ENCODE measurements around the gene LUM. TPM values are rescaled to one million over a fixed set of nuclear protein-coding genes. Genes with fewer than 3 reads are reported as not detected.

The LUM gene
- polyA plus RNA-seq, 3 donors, result not detected

- Histone ChIP-seq H4K20me1 (ENCODE audit: insufficient read depth, low read length) (no peaks in the 10 kb centered on the region), H3K4me2 (replicated peaks; ENCODE audit: extremely low read depth, low read length, poor library complexity, severe bottlenecking) (no peak overlapping the region), H3K36me3 (replicated peaks in 1 of 2; ENCODE audit: control insufficient read depth in 1 of 2, insufficient read depth in 2 of 2, low read length in 2 of 2) (no peaks in the 10 kb centered on the region), H3K27me3 (ENCODE audit: control insufficient read depth in 2 of 2, insufficient read depth in 2 of 2, low read length in 2 of 2) (no peaks in the 10 kb centered on the region), H3K9ac (ENCODE audit: insufficient read depth, low read length, poor library complexity, severe bottlenecking) (no peak overlapping the region), H3K9me3 (replicated peaks in 1 of 2; ENCODE audit: control insufficient read depth in 1 of 2, insufficient read depth in 1 of 2, low read length in 2 of 2) (peaks cover 0 to 3% of the 10 kb centered on the region in 2 donors), H2AFZ (ENCODE audit: insufficient read depth, low read depth, low read length, poor library complexity, severe bottlenecking) (no peak overlapping the region), H3K4me3 (replicated peaks in 1 of 3; ENCODE audit: low read depth in 2 of 3, low read length in 3 of 3) (no peak overlapping the region), H3K27ac (ENCODE audit: low read depth in 1 of 2, low read length in 2 of 2) (no peak overlapping the region), H3K4me1 (ENCODE audit: control insufficient read depth in 1 of 2, insufficient read depth in 2 of 2, low read length in 2 of 2) (no peaks in the 10 kb centered on the region), H3K79me2 (ENCODE audit: insufficient read depth, low read length) (no peaks in the 10 kb centered on the region)
- no peak overlapping the region for H3K4me3 Mint-ChIP-seq
- intact Hi-C loops (cut with micrococcal nuclease), result no loop called here
- no peaks in the 10 kb centered on the region for H3K4me1 Mint-ChIP-seq
- H3K27me3 Mint-ChIP-seq (ENCODE audit: low read depth in 3 of 3), result peaks cover 0 to 4% (median 2%) of the 10 kb centered on the region in 3 donors
- no peak for DNase-seq
- H3K27ac Mint-ChIP-seq, result no peak overlapping the region
- H3K36me3 Mint-ChIP-seq, result no peaks in the 10 kb centered on the region
- H3K9me3 Mint-ChIP-seq, result peaks cover 0 to 4% (median 2%) of the 10 kb centered on the region in 7 donors
- TF ChIP-seq CTCF (IDR thresholded peaks at IDR 0.05), result no peak
These were observed 9.5 kb upstream of the LUM start for GRCh38 chr12:91120781-91121180.

GRCh38 chr12:91119089-91119488 is 7.8 kb upstream of the LUM start:
- peaks cover 0 to 4% (median 2%) of the 10 kb centered on the region in 3 donors for H3K27me3 Mint-ChIP-seq (ENCODE audit: low read depth in 3 of 3)
- H3K27ac ChIP-seq (ENCODE audit: low read depth in 1 of 2, low read length in 2 of 2), result no peak overlapping the region
- intact Hi-C loops (cut with micrococcal nuclease), result no loop called here
- H3K4me3 ChIP-seq (replicated peaks in 1 of 3; ENCODE audit: low read depth in 2 of 3, low read length in 3 of 3), result no peak overlapping the region
- no peaks in the 10 kb centered on the region for H3K36me3 Mint-ChIP-seq
- TF ChIP-seq CTCF (IDR thresholded peaks at IDR 0.05), result no peak
- no peaks in the 10 kb centered on the region for H3K4me1 ChIP-seq (ENCODE audit: control insufficient read depth in 1 of 2, insufficient read depth in 2 of 2, low read length in 2 of 2)
- H3K9me3 ChIP-seq (replicated peaks in 1 of 2; ENCODE audit: control insufficient read depth in 1 of 2, insufficient read depth in 1 of 2, low read length in 2 of 2), result no peaks in the 10 kb centered on the region
- H3K4me2 ChIP-seq (replicated peaks; ENCODE audit: extremely low read depth, low read length, poor library complexity, severe bottlenecking), result no peak overlapping the region
- no CpG with 5 or more reads among the region's 1 CpG for WGBS (ENCODE audit: insufficient coverage)
- no peaks in the 10 kb centered on the region for H3K4me1 Mint-ChIP-seq
- H3K9ac ChIP-seq (ENCODE audit: insufficient read depth, low read length, poor library complexity, severe bottlenecking), result no peak overlapping the region
- H3K27me3 ChIP-seq (ENCODE audit: control insufficient read depth in 2 of 2, insufficient read depth in 2 of 2, low read length in 2 of 2), result no peaks in the 10 kb centered on the region
- no peak overlapping the region for H3K4me3 Mint-ChIP-seq
- DNase-seq, result no peak
- peaks cover 0 to 2% (median 0%) of the 10 kb centered on the region in 7 donors for H3K9me3 Mint-ChIP-seq
- H3K36me3 ChIP-seq (replicated peaks in 1 of 2; ENCODE audit: control insufficient read depth in 1 of 2, insufficient read depth in 2 of 2, low read length in 2 of 2), result no peaks in the 10 kb centered on the region
- H4K20me1 ChIP-seq (ENCODE audit: insufficient read depth, low read length), result no peaks in the 10 kb centered on the region
- no peak overlapping the region for H2AFZ ChIP-seq (ENCODE audit: insufficient read depth, low read depth, low read length, poor library complexity, severe bottlenecking)
- H3K27ac Mint-ChIP-seq, result no peak overlapping the region
- H3K79me2 ChIP-seq (ENCODE audit: insufficient read depth, low read length), result no peaks in the 10 kb centered on the region
